SK-N-SH (cell line): ENCODE measurements around the gene OR4K14. TPM values are rescaled to one million over a fixed set of nuclear protein-coding genes. Genes with fewer than 3 reads are reported as not detected.

Source experiments
- CTCF ChIA-PET: fragments of 300-600, 350-600 bp; formaldehyde crosslinking; extraction: SDS; loops from one replicate; lab custom pipeline; 2021; lab: Yijun Ruan, JAX
- POLR2A ChIA-PET: fragments of 350-600 bp; sonication (Branson Sonifier 250); formaldehyde crosslinking; extraction: SDS; loops from one replicate; lab custom pipeline; 2020; ENCODE audit warnings: antibody characterized with exemption, inconsistent platforms; lab: Yijun Ruan, JAX
- DNase-seq: peaks from one replicate; pipeline ENCODE4 v3.0.0; 2012
- H2AFZ ChIP-seq: fragments of 200-600 bp; sonication (generic); 2 replicates; pipeline ENCODE4 v1.8.1; 2016; ENCODE audit warnings: antibody characterized with exemption, mild to moderate bottlenecking, low read depth
- H3F3A ChIP-seq: fragments of 200-600 bp; sonication (generic); replicated peaks from 2 replicates; pipeline ENCODE3; 2016; ENCODE audit warnings: antibody characterized with exemption, mild to moderate bottlenecking; ENCODE audit not compliant: insufficient read depth
- H3K27ac ChIP-seq, 2 experiments: fragments of 200-500 bp in 1 of 2; fragments of 200-600 bp in 1 of 2; sonication (Bioruptor generic) in 1 of 2; sonication (generic), shearing (Covaris generic) in 1 of 2; 2 replicates each; pipeline versions ENCODE4 v1.5.1 to v1.6.1; 2014 to 2016; ENCODE audit warnings: low read depth in 2 of 2, inconsistent platforms in 1 of 2, low read length in 1 of 2, mild to moderate bottlenecking in 1 of 2, mixed read lengths in 1 of 2
- H3K27me3 ChIP-seq: fragments of 200-600 bp; sonication (generic), shearing (Covaris generic); 2 replicates; pipeline ENCODE4 v1.6.1; 2016; ENCODE audit warnings: mixed run types; ENCODE audit not compliant: insufficient read depth
- H3K36me3 ChIP-seq, 2 experiments: fragments of 200-500 bp in 1 of 2; fragments of 200-600 bp in 1 of 2; sonication (Bioruptor generic) in 1 of 2; sonication (generic) in 1 of 2; replicated peaks in 1 of 2; 2 replicates each; pipeline versions ENCODE3 to v1.5.1; 2014 to 2016; ENCODE audit warnings: low read length in 1 of 2, mild to moderate bottlenecking in 1 of 2; ENCODE audit not compliant: insufficient read depth in 2 of 2, control insufficient read depth in 1 of 2
- H3K4me1 ChIP-seq, 2 experiments: fragments of 200-500 bp in 1 of 2; fragments of 200-600 bp in 1 of 2; sonication (Bioruptor generic) in 1 of 2; sonication (generic), shearing (Covaris generic) in 1 of 2; 2 replicates each; pipeline versions ENCODE4 v1.5.1 to v1.6.1; 2014 to 2016; ENCODE audit warnings: low read depth in 1 of 2, low read length in 1 of 2, mixed run types in 1 of 2; ENCODE audit not compliant: insufficient read depth in 2 of 2, control insufficient read depth in 1 of 2
- H3K4me2 ChIP-seq: fragments of 200-600 bp; sonication (generic), shearing (Covaris generic); 2 replicates; pipeline ENCODE4 v1.6.1; 2017; ENCODE audit warnings: mixed run types
- H3K4me3 ChIP-seq, 2 experiments: fragments of 200-500 bp in 1 of 2; fragments of 200-600 bp in 1 of 2; sonication (Bioruptor generic) in 1 of 2; sonication (generic), shearing (Covaris generic) in 1 of 2; 2 replicates each; pipeline versions ENCODE4 v1.5.1 to v1.8.1; 2014 to 2016; ENCODE audit warnings: low read depth in 2 of 2, inconsistent platforms in 1 of 2, low read length in 1 of 2, mild to moderate bottlenecking in 1 of 2, mixed read lengths in 1 of 2, moderate library complexity in 1 of 2
- H3K79me2 ChIP-seq: fragments of 200-600 bp; sonication (generic); 2 replicates; pipeline ENCODE4 v1.8.1; 2017; ENCODE audit warnings: mild to moderate bottlenecking; ENCODE audit not compliant: insufficient read depth
- H3K9ac ChIP-seq: fragments of 200-600 bp; sonication (generic); 2 replicates; pipeline ENCODE4 v1.6.1; 2017; ENCODE audit warnings: mixed run types
- H3K9me2 ChIP-seq: fragments of 200-600 bp; sonication (generic); 2 replicates; pipeline ENCODE4 v1.6.1; 2017; ENCODE audit warnings: mixed run types
- H3K9me3 ChIP-seq: fragments of 200-600 bp; sonication (generic); 2 replicates; pipeline ENCODE4 v1.6.1; 2017; ENCODE audit warnings: mixed run types, mild to moderate bottlenecking, moderate library complexity
- H4K20me1 ChIP-seq: fragments of 200-600 bp; sonication (generic); 2 replicates; pipeline ENCODE4 v1.6.1; 2017; ENCODE audit warnings: mild to moderate bottlenecking, mixed run types; ENCODE audit not compliant: insufficient read depth
- EP300 ChIP-seq, 2 experiments: IDR thresholded peaks; 2 replicates each; pipeline versions ENCODE4 v1.4.0 to v1.6.1; 2012; ENCODE audit warnings: borderline replicate concordance in 1 of 2, low read depth in 1 of 2, low read length in 1 of 2
- FOSL2 ChIP-seq: IDR thresholded peaks from 2 replicates; pipeline ENCODE4 v1.4.0; 2012; ENCODE audit warnings: low read depth, mild to moderate bottlenecking, moderate library complexity, borderline replicate concordance
- FOXJ3 ChIP-seq: sonication (generic); formaldehyde crosslinking; IDR thresholded peaks from 2 replicates; pipeline ENCODE4 v1.5.1; 2020; ENCODE audit warnings: mild to moderate bottlenecking, missing genetic modification reagents
- FOXM1 ChIP-seq: IDR thresholded peaks from 2 replicates; pipeline ENCODE4 v1.4.0; 2012; ENCODE audit warnings: low read depth, mild to moderate bottlenecking
- JUND ChIP-seq: IDR thresholded peaks from 2 replicates; pipeline ENCODE4 v1.4.0; 2012
- MAX ChIP-seq: IDR thresholded peaks from 2 replicates; pipeline ENCODE4 v1.4.0; 2012; ENCODE audit warnings: low read depth
- MEF2A ChIP-seq: IDR thresholded peaks from 2 replicates; pipeline ENCODE4 v1.4.0; 2012; ENCODE audit warnings: low read depth, borderline replicate concordance
- PBX3 ChIP-seq: IDR thresholded peaks from 2 replicates; pipeline ENCODE4; 2012
- POLR2AphosphoS5 ChIP-seq: IDR thresholded peaks from 2 replicates; pipeline ENCODE4 v1.6.1; 2012; ENCODE audit warnings: low read depth, low read length
- REST ChIP-seq: IDR thresholded peaks from 2 replicates; pipeline ENCODE4 v1.6.1; 2012; ENCODE audit warnings: mild to moderate bottlenecking, low read depth, low read length, moderate library complexity
- TEAD4 ChIP-seq: IDR thresholded peaks from 2 replicates; pipeline ENCODE4 v1.4.0; 2012; ENCODE audit warnings: mild to moderate bottlenecking, borderline replicate concordance; ENCODE audit not compliant: insufficient read depth
- USF1 ChIP-seq: IDR thresholded peaks from 2 replicates; pipeline ENCODE4 v1.4.0; 2012; ENCODE audit warnings: low read depth, borderline replicate concordance
- ZBTB33 ChIP-seq: IDR thresholded peaks from 2 replicates; pipeline ENCODE4 v1.4.0; 2012; ENCODE audit warnings: low read depth, borderline replicate concordance
- WGBS: methylation state at CpG from one replicate; pipeline ENCODE4 v1.1.6; 2017; ENCODE audit warnings: low lambda C conversion rate; 5-methylcytosine and 5-hydroxymethylcytosine counted together
- polyA plus RNA-seq, 3 experiments: library from polyadenylated mRNA; depleted of rRNA; stranded (reverse); fragments of >200 nt; gene quantifications; 2 replicates each; pipeline ENCODE4 v1.2.3, GENCODE V29; 2012

OR4K14 gene
- polyA plus RNA-seq, 1 of the 3 experiments (the other 2 are of a cell fraction), result not detected

GRCh38 chr14:20035449-20035848, 16.3 kb upstream of the OR4K14 start:
- Histone ChIP-seq H3K79me2 (no peaks in the 10 kb centered on the region), H3K9ac (no peak overlapping the region), H3K4me2 (no peak overlapping the region), H3K4me1 (no peaks in the 10 kb centered on the region), H3F3A (no peaks in the 10 kb centered on the region), H3K36me3 (no peaks in the 10 kb centered on the region), H3K9me3 (no peaks in the 10 kb centered on the region), H3K4me3 (no peak overlapping the region), H4K20me1 (no peaks in the 10 kb centered on the region), H3K9me2 (no peaks in the 10 kb centered on the region), H3K27ac (no peak overlapping the region), H2AFZ (no peak overlapping the region), H3K27me3 (no peaks in the 10 kb centered on the region)
- 3% methylated on average over 3 of the region's 3 CpGs for WGBS
- CTCF ChIA-PET, result interaction anchor here (1.4 kb wide), 1 partner anchor 11 kb away, joined by 4 read pairs; no protein-coding TSS in a partner anchor
- POLR2A ChIA-PET, result no interaction called here
- TF ChIP-seq FOXM1, result no peak
- no peak for TF ChIP-seq TEAD4
- no peak for TF ChIP-seq MEF2A
- no peak for TF ChIP-seq REST
- no peak for TF ChIP-seq JUND
- TF ChIP-seq EP300 (IDR thresholded peaks at IDR 0.05; ENCODE audit: borderline replicate concordance in 1 of 2, low read depth in 1 of 2, low read length in 1 of 2), result no peak
- no peak for TF ChIP-seq USF1
- no peak for TF ChIP-seq MAX
- no peak for TF ChIP-seq FOSL2
- no peak for TF ChIP-seq POLR2AphosphoS5
- no peak for TF ChIP-seq ZBTB33
- TF ChIP-seq PBX3, result no peak
- TF ChIP-seq FOXJ3, result no peak
- DNase-seq, result no peak
